ENCODE measurements around the gene RAD51B. TPM values are rescaled to one million over a fixed set of nuclear protein-coding genes. Genes with fewer than 3 reads are reported as not detected.

Gene RAD51B
- total RNA-seq, 1 experiment from 2014 or later, result 29.9 TPM

- DNase-seq, result no peak
- Histone ChIP-seq H3F3A (ENCODE audit: insufficient read depth, low read depth) (no peaks in the 10 kb centered on the region), H3K36me3 (ENCODE audit: low read depth) (no peaks in the 10 kb centered on the region), H3K9me2 (ENCODE audit: insufficient read depth) (no peaks in the 10 kb centered on the region), H3K4me1 (replicated peaks; ENCODE audit: insufficient read depth) (peaks cover 8% of the 10 kb centered on the region), H2AFZ (no peak overlapping the region), H3K27ac (no peak overlapping the region), H3K4me2 (no peak overlapping the region), H3K9me3 (ENCODE audit: insufficient read depth, low read depth) (no peaks in the 10 kb centered on the region), H3K27me3 (ENCODE audit: insufficient read depth, low read depth) (no peaks in the 10 kb centered on the region), H3K4me3 (no peak overlapping the region), H3K79me2 (ENCODE audit: low read depth) (no peaks in the 10 kb centered on the region), H4K20me1 (ENCODE audit: insufficient read depth) (no peaks in the 10 kb centered on the region)
- no TSS peak for BruUV-seq (replicated peaks)
- intact Hi-C loops (cut with micrococcal nuclease; ENCODE audit: unreplicated experiment), result no loop called here
- ChIA-PET POLR2A (ENCODE audit: unreplicated experiment) (no interaction called here), CTCF (no interaction called here)
- no peak for TF ChIP-seq EZH2 (IDR thresholded peaks at IDR 0.05; ENCODE audit: low read depth)
Observed at GRCh38 chr14:68355415-68355814, 535.8 kb downstream of the RAD51B start.

GRCh38 chr14:68357777-68358176 is 538.2 kb downstream of the RAD51B start:
- H3F3A ChIP-seq (ENCODE audit: insufficient read depth, low read depth), result no peaks in the 10 kb centered on the region
- H3K4me3 ChIP-seq, result no peak overlapping the region
- ChIA-PET POLR2A (ENCODE audit: unreplicated experiment) (no interaction called here), CTCF (interaction anchor here (0.6 kb wide), 1 partner anchor 657 kb away, joined by 11 read pairs; no protein-coding TSS in a partner anchor)
- BruUV-seq (replicated peaks), result no TSS peak
- H3K79me2 ChIP-seq (ENCODE audit: low read depth), result no peaks in the 10 kb centered on the region
- no peaks in the 10 kb centered on the region for H3K9me3 ChIP-seq (ENCODE audit: insufficient read depth, low read depth)
- no peaks in the 10 kb centered on the region for H3K27me3 ChIP-seq (ENCODE audit: insufficient read depth, low read depth)
- H3K9me2 ChIP-seq (ENCODE audit: insufficient read depth), result no peaks in the 10 kb centered on the region
- DNase-seq, result no peak
- H2AFZ ChIP-seq, result no peak overlapping the region
- intact Hi-C loops (cut with micrococcal nuclease; ENCODE audit: unreplicated experiment), result no loop called here
- H3K4me2 ChIP-seq, result no peak overlapping the region
- H3K4me1 ChIP-seq (replicated peaks; ENCODE audit: insufficient read depth), result peaks cover 8% of the 10 kb centered on the region
- TF ChIP-seq CTCF (conservative IDR thresholded peaks at IDR 0.05) (no peak), EZH2 (IDR thresholded peaks at IDR 0.05; ENCODE audit: low read depth) (no peak)
- H4K20me1 ChIP-seq (ENCODE audit: insufficient read depth), result no peaks in the 10 kb centered on the region
- no peak overlapping the region for H3K27ac ChIP-seq
- no peaks in the 10 kb centered on the region for H3K36me3 ChIP-seq (ENCODE audit: low read depth)

- Histone ChIP-seq H3K9me2 (ENCODE audit: insufficient read depth) (no peaks in the 10 kb centered on the region), H4K20me1 (ENCODE audit: insufficient read depth) (no peaks in the 10 kb centered on the region), H3K9me3 (ENCODE audit: insufficient read depth, low read depth) (no peaks in the 10 kb centered on the region), H2AFZ (no peak overlapping the region), H3K36me3 (ENCODE audit: low read depth) (no peaks in the 10 kb centered on the region), H3K4me2 (no peak overlapping the region), H3K27me3 (ENCODE audit: insufficient read depth, low read depth) (no peaks in the 10 kb centered on the region), H3K79me2 (ENCODE audit: low read depth) (no peaks in the 10 kb centered on the region), H3K4me3 (no peak overlapping the region), H3K4me1 (replicated peaks; ENCODE audit: insufficient read depth) (peaks cover 8% of the 10 kb centered on the region), H3K27ac (no peak overlapping the region), H3F3A (ENCODE audit: insufficient read depth, low read depth) (no peaks in the 10 kb centered on the region)
- DNase-seq, result no peak
- ChIA-PET POLR2A (ENCODE audit: unreplicated experiment) (interaction anchor here (0.6 kb wide), 1 partner anchor 91 kb away, joined by 3 read pairs; no protein-coding TSS in a partner anchor), CTCF (no interaction called here)
- no TSS peak for BruUV-seq (replicated peaks)
- no peak for TF ChIP-seq EZH2 (IDR thresholded peaks at IDR 0.05; ENCODE audit: low read depth)
- intact Hi-C loops (cut with micrococcal nuclease; ENCODE audit: unreplicated experiment), result no loop called here
Observed at GRCh38 chr14:68358500-68358899, 538.9 kb downstream of the RAD51B start.

- no TSS peak for BruUV-seq (replicated peaks)
- no peak overlapping the region for H3K27ac ChIP-seq
- intact Hi-C loops (cut with micrococcal nuclease; ENCODE audit: unreplicated experiment), result no loop called here
- H3K4me3 ChIP-seq, result no peak overlapping the region
- ChIA-PET CTCF (no interaction called here), POLR2A (ENCODE audit: unreplicated experiment) (no interaction called here)
- no peaks in the 10 kb centered on the region for H3K36me3 ChIP-seq (ENCODE audit: low read depth)
- no peaks in the 10 kb centered on the region for H3K27me3 ChIP-seq (ENCODE audit: insufficient read depth, low read depth)
- H4K20me1 ChIP-seq (ENCODE audit: insufficient read depth), result no peaks in the 10 kb centered on the region
- no peak overlapping the region for H2AFZ ChIP-seq
- peaks cover 8% of the 10 kb centered on the region for H3K4me1 ChIP-seq (replicated peaks; ENCODE audit: insufficient read depth)
- no peak overlapping the region; the same call in 1 of the 2 replicates for H3K4me2 ChIP-seq
- no peaks in the 10 kb centered on the region for H3F3A ChIP-seq (ENCODE audit: insufficient read depth, low read depth)
- no peaks in the 10 kb centered on the region for H3K9me3 ChIP-seq (ENCODE audit: insufficient read depth, low read depth)
- no peaks in the 10 kb centered on the region for H3K79me2 ChIP-seq (ENCODE audit: low read depth)
- DNase-seq, result no peak
- TF ChIP-seq CTCF (conservative IDR thresholded peaks at IDR 0.05) (no peak), EZH2 (IDR thresholded peaks at IDR 0.05; ENCODE audit: low read depth) (no peak)
- no peaks in the 10 kb centered on the region for H3K9me2 ChIP-seq (ENCODE audit: insufficient read depth)
Observed at GRCh38 chr14:68359022-68359836, 539.6 kb downstream of the RAD51B start.
